ENCODE results near the gene GATA5. TPM values are rescaled to one million over a fixed set of nuclear protein-coding genes. Genes with fewer than 3 reads are reported as not detected.

GATA5 gene
- total RNA-seq, 1 experiment from 2014 or later = 4.7 TPM

DNA sequence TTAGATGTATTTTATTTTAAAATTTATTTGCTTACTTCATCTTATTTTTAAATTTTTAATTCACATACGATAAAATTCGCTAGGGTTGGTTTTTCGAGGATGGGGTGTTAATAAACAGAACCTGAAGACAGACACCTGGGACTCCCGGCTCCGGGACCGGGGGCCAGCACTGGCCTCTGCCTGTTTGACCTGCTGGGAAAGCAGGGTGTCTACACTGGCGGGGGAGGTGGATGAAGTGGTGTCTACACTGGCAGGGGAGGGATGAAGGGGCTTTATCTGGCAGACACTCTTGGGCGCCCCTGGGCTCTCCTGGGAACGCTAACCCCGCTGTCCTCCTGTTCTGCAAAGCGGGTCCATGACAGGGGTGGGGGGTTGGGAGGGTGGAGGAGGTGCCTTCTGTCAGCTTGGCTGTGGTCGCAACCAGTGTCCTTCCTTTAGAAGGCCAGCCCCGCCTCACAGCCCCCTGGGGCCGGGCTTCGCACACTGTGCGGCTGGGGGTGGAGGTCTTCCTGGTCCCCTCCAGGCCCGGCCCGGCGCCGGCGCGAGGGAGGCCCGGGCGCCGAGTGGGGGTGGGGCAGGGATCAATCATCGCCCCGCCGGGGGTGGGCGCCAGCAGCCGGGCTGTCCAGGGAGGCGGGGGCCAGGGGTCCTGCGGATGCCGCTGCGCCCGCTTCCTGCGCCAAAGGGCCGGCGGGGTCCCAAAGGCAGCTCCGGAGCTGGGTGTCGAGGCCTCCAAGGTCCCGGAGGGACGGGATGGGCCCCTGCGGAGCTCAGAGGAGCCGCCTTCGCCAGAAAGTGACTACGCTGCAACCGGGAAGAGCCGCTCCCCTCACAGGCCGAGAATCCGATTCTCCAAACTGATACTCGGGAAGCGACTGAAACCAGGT, 1.8 kb downstream of the GATA5 start:
- DNase-seq (ENCODE audit: low spot score) = no peak

DNA sequence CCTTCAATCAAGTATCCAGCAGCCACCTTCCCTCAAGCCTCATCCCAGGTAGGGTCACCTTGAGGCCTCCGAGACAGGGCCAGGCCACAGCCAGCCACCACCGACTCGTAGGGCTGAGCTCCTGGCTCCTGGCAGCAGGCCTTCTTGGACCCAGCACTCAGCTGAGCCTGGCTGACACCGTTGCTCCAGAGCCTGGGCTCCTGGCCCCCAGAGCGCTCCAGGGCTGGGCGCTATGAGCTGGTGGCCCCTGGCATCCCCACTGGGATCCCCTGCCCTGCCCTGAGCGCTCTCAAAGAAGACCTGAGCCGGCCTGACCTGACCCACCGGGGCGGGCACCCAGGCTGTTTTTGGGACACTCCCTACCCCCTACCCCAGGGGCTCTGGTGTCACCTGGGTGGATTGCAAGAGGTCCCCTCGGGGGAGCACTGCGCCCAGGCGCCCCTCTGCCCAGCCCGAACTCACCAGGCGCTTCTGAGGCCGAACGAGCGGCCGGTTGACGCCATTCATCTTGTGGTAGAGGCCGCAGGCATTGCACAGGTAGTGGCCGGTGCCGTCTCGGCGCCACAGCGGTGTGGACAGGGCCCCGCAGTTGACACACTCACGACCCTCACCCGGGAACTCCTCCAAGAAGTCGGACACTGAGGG, 2.7 kb downstream of the GATA5 start:
- DNase-seq (ENCODE audit: low spot score) = no peak

DNA sequence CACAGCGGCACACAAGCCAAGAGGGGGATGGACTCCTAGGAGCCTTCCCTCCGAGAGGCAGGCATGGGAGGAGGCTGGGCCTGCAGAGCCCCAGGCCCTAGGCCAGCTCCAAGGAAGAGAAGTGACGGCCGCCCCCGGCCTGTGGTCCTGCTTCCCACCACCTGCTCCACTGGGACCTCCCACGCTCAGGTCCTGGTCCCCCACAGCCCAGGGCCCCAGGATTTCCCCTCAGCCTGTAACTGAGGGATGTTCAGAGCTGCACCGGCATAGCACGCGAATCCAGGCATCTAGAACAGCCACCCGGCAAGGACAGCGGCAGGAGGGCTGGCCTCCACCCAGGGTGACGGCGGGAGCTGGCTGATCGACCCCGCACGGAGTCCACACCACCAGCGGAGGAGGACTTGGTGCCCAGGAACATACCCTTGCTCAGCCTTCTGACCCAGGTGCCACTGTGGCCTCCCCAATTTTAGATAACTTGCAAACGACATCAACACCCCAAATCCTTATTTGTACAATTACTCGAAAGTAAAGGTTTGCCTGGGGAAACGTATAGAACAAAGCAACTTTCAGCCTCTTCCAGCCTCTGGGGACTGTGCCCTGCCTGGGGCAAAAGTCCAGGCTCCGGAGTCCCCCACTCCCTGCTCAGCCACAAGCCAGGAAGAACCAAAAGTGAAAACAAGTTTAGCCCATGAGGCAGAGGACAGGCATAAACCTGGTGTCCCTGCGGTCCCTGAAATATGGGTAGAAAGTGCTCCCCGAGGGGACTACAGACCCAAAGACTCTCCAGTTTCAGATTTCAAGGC, 3.5 kb downstream of the GATA5 start:
- DNase-seq (ENCODE audit: low spot score) = no peak

DNA sequence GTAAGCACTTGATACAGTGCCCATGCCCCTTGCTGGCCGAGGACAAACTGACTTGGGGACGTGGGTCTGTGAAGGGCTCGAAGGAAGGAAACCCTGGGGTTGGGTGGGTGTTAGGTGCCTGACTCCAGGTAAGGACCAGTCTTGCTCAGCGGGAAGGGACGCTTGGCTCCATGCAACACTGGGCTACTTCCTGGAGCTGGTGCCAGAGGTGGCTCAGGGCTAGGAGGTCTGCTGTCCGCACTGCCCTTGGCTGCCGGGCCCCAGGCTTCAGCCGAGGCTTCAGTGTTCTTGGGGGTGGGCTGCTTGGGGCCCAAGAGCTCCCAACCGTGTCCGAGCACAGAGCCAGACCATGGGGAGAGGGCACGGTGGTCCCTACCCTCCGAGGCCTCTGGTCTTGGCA, 5.3 kb downstream of the GATA5 start:
- DNase-seq (ENCODE audit: low spot score) = no peak

DNA sequence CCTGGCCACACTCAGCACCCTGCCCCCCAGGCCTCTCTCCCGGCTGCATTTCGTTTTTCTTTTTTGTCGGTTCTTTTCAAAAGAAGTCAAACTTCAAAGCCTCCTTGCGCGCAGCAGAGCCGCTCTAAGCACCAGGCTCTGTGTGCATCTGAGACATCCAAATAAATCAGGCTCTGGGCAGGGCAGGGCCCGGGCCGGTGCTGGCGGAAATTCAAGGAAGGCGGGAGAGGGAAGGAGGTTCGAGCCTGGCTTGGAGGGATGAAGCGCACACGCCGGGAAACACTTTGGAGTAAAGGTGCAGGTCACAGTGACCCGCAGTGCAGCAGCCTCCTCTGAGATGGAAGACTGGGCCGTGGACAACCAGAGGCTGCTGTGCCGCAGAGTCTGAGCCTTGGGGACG, 5.8 kb downstream of the GATA5 start:
- no peak for DNase-seq (ENCODE audit: low spot score)

DNA sequence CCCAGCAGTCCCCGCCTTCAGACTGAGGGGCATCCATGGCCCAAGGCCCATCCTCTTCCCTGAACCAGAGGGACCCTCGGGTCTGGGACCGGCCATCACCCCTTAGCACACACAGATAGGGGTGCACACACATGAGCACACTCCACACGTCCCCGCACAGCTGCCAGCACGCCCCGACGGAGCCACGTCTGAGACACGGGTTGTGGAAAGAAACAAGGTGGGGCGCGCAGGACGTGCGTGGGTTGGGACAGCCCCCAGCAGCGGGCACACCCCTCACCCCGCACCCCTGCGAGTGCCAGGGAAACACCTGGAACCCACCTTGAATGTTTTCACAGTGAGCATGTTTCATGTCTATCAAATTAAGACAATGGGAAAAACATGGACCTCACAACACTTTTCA, 6.4 kb downstream of the GATA5 start:
- no peak for DNase-seq (ENCODE audit: low spot score)

DNA sequence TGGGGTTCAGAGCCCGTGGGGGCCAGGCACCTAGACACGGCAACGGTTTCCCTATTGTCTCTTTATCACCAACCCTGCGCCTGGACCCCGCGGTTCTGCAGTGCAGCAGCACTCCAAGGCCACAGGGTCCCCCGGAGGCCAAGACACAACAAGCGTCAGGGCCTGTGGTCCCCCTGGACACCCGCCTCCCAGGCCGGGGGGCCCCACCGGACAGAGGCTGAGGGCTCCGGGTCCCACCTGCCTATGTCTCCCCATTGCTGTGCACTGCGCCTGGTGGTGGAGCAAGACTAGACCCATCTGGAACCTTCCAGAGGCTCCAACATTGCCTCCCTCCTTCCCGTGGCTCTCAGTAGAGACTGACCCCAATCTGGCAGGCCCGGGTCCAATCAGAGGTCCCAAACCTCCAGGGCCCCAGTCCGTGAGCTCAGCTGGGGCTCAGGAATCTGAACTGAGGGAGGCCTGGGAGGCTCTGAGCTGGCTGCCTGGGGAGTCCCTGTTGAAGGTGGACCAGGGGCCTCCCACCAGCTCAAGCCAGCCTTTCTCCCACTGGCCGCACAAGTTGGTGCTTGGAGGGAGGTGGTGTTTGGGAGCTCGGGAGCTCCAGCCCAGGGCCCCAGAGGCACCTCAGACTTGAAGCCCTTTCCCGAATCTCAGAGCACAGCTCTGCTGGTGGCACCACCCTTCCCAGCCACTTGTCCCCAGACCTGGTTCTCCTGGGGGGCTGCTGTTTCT, 8.8 kb downstream of the GATA5 start:
- no peak for DNase-seq (ENCODE audit: low spot score)

DNA sequence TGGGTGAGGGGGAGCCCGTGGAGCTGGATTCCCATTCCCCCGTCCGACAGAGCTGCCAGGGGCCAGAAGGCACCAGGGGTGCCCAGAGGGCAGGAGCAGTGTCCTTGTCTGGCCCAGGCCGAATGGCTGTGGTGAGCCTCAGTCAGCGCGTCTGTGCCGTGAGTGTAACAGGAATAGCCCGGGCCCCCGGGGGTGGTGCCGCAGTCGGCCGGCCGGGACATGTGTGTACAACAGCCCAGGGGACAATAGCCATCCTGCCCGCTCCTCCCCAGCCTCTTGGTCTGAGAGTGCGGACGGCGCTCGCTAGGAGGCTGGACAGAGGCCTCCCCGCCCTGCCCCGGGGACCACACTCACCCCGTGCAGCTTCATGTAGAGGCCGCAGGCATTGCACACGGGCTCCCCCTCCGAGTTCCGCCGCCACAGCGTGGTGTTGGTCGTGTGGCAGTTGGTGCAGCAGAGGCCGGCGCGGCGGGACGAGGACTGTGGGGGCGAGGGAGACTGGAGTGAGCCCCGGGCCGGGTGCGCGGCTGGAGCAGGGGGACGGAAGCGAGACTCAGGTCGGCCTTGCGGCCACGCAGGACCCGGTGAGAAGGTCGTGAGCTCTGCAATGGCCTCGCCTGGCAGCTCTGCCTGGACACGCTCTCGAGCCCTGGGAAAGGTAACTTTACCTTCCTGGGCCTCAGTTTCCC, 9.6 kb downstream of the GATA5 start:
- DNase-seq (ENCODE audit: low spot score) = no peak

DNA sequence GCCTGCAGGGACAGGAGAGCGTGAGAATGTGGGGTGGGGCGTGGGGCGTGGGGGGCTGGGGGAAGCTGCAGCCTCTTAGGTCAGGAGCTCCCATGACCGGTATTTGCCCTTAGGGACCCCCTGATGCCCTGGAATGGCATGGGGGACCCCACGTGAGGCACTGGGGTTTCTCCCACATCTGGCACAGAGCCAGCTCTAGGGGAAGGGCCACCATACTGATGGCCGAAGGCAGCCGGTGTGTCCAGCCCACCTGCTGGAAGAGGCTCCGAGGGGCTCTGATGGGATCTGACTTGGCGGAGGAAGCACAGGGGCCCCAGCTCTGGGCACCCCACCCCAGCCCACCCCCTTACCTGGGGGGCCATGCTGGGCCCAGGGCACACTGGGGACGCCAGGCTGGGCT, 10.8 kb downstream of the GATA5 start:
- no peak for DNase-seq (ENCODE audit: low spot score)

DNA sequence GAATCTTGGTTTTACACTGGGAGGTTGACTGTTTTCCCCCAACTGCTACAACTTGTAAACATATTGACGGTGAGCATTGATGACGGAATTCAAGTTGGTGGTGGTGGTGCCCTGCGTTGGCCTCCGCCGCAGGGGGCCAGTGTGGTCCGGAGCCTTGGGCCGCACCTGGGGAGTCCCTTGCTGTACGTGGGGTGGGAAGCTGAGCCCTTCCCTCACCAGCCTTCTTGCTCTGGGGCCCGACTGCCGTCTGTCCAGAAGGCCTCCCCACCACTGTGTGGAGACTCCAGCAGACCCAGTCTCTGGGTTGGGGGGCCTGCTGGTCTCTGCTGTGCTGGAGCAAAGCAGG, 11.4 kb downstream of the GATA5 start:
- DNase-seq (ENCODE audit: low spot score) = no peak

DNA sequence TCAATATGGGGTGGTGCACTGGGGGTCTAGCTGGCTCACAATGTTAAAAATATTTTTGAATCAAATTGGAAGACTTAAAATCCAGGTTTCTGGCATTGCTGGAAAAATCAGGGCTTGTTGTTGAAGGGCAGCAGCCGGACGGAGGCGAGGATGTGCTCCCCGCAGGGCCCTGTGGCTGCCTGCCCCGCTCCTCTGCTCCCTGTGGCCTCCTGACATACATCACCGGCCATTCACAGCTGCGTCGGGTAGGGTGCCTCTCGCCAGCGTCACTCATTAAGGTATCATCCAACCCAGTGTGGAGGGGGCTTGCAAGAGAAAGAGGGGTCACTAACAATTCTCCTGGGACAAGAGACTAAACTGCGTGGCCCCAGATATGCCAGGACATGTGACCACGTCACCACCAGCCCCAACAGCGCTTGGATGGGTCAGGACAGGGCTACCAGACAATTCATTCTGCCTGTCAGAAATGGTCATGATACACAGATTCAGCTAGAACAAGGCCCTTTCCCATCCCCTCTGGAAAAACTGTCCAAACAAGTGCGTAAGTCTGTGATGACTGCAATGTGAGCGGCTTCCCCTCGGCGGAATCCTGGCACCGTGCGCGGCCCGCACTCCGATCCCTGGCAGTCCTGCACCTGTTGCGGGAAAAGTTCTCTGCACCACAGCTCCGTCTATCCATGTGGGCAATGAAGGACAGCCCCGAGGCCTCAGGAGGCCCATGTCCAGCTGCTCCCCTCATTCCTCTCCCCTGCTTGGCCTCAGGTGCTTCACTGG, 12.0 kb downstream of the GATA5 start:
- no peak for DNase-seq (ENCODE audit: low spot score)

DNA sequence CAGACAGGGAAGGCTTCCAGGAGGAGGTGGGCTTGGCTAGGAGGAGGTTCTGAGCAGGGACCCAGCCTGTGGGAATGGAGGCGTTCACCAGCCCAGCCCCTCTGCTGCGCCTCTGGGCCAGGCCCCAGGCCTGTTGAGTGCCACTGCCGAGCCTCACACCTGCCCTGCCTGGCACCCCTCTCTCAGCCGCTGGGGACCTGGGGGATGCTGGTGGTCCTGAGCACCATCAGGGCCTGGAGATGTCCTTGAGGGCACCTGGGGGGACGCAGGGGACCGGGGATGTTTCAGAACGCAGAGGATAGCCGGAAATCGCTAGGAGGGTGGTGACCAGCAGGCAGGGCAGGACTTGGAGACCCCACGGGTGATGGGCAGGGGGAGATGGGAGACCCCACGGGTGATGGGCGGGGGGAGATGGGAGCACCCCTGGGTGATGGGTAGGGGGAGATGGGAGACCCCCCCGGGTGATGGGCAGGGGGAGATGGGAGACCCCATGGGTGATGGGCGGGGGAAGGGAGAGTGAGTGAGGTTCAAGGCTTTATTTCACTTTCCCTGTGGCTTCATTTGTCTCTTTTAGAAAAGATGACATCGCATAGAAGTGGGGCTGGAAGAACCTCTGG, 12.7 kb downstream of the GATA5 start:
- DNase-seq (ENCODE audit: low spot score) = no peak

DNA sequence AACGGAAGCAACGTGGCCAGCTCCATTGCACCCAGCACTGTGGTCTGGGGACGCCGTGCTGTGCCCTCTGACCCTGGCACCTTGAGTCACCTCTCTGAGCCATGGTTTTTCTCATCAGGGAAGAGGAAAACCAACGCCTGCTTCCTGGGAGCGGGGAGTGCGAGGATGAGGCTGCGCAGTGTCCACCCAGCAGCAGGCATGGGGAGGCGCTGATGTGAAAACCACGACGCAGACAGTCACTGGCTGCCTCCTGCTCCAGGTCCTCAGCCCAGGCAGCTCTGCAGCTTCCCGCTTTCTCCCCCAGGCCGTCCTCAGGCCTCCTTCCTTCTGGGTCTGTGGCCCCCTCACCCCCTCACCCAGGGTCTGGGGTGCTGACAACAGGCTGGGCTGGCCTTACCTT, 14.0 kb downstream of the GATA5 start:
- DNase-seq (ENCODE audit: low spot score) = no peak

DNA sequence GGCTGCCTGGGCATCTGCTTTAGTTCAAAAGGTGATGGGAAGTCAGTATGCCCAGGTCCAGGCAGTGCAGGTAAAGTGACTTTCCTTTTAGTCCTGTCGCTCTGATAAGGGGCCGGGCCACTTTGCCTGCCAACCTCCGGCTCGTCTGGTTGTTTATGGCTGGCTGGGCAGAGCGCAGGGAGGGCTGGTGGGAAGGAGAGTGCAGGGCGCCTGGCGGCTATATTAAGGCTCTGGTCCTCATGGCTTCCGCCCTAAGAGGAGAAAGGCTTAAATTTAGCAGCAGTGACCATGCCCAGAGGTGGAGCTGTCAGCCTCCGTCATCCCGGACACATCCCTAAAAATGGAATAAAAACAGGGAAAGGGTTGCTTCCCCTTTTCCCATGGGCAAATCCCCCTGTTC, 14.6 kb downstream of the GATA5 start:
- DNase-seq (ENCODE audit: low spot score) = no peak

DNA sequence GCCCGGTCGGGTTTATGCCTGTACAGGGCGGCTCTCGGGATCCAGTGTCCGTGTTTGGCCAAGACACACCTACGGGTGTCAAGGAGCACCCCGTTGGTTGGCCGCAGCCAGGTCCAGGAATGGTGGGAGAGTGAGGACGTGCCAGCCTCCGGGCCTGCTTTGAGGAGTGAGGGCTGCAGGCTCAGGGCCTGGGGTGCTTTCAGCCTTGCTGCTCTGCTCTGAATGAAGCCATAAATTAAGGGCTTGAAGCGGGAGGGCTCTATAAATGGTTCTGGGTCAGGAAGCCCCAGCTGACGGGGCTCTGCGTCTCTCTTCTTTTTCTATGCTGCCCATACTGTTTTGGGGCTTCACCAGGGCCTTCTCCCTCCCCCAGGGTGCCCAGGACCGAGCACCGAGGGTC, 15.1 kb downstream of the GATA5 start:
- no peak for DNase-seq (ENCODE audit: low spot score)

DNA sequence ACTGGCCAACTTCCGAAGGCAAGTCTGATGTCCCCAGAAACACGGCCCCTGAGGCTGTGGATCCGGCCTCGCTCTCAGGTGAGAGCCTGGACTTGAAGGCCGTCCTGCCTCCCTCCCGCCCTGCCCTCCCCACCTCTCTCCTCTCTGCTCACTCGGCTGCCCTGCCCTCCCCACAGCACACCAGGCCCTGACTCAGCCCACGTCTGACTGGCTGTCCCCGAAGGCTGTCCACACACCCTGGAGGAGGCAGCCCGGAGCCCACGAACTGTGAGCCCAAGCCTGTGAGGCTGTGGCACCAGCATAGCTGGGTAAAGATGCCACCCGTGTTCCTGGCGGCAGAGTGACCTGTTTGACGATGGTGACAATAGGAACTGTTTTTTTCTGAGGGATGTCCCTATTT, 16.3 kb downstream of the GATA5 start:
- no peak for DNase-seq (ENCODE audit: low spot score)

DNA sequence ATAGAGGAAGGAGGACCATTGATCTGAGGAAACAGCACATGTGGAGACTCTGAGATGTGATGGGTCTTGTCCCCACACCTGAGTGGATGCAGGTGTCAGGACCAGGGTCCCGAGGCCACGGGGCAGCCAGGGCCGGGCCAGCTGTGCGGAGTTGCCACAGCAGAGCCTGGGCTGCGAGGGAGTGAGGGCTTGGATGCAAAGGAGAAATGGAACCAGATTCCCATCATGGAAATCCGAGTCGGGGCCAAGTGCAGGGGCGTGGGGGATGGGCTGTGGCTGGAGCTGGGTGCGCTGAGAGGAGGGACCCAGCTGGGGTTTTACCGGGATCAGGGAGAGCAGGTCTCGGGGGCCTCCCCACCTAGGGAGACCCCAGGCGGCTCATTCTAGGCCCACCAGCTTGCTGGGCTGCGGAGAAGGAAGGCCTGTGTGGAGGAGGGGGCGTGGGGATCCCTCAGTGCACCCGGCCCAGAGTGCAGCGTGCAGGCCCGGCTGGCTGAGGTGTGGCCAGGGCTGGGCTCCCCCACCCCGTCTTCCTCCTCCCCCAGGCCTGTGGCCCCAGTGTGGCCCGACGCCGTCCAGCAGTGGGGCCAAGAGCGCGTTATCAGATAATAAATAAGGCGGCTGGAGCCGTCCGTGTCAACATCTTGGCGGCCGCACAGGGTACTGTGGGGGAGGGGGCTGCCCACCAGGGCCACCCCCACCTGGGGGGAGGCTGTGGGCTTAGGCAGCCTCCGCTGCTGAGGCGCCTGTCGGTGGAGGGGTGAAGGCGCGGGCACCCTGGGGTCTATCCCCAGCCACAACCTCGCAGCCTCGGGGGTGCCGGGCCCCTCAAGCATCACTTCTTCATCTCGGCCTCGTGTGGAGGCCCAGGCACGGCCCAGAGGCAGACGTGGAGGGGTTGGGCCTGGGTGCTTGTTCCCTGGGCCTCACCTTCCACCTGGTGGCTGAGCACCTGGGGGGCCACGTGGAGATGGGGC, 17.2 kb downstream of the GATA5 start:
- no peak for DNase-seq (ENCODE audit: low spot score)

DNA sequence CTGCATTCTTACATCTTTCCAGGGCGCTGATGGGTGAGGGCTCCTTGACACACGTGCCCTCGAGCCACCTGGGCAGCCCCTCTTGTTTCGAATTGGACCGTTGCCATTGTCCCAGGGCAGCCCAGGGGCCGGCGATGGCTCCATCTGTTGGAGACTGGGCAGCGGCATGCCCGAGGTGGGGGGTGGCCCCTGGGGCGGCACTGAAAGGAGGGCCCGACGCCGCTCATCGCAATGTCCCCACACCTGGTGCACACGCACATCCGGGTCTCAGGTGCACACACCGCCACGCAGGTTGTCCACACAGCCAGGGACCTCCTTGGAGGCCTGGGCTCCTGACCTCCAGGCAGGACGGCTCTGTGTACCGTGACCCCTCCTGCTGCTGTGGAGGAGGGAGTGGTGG, 18.0 kb downstream of the GATA5 start:
- no peak for DNase-seq (ENCODE audit: low spot score)

DNA sequence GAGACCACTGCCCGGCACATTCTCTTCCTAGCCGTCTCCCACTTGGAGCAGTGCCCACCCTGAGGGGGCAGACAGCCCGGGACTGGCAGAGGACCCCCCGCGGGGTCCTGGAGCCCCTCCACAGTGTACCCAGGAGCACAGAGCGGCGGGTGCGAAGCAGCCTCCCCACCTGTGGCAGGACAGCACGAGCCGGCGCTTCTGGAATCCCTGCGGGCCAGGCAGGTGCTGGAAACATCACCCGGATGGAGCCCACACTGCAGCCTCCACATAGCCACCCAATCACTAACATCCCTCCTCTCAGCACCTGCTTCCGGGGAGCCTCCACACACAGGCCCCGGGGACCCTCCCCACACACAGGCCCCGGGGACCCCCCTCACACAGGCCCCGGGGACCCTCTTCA, 18.7 kb downstream of the GATA5 start:
- DNase-seq (ENCODE audit: low spot score) = no peak
